Muscle layer of colon (tissue), 2 donors: ENCODE results near the gene CLEC2B.
A peak's percentile ranks its signal among the peaks of the same experiment; 100 is the strongest.

ENCODE experiments used
- H3K27ac ChIP-seq: one replicate; pipeline ENCODE4 v1.7.0; 2013; ENCODE audit warnings: low read depth, mild to moderate bottlenecking, low read length, moderate library complexity
- H3K27me3 ChIP-seq, 2 donors: one replicate each; pipeline ENCODE4 v1.7.0; 2013; ENCODE audit warnings: low read length in 2 of 2, mild to moderate bottlenecking in 2 of 2; ENCODE audit not compliant: insufficient read depth in 2 of 2, control insufficient read depth in 1 of 2
- H3K36me3 ChIP-seq: one replicate; pipeline ENCODE4 v1.7.0; 2013; ENCODE audit warnings: mild to moderate bottlenecking, low read length; ENCODE audit not compliant: insufficient read depth
- H3K4me1 ChIP-seq: one replicate; pipeline ENCODE4 v1.7.0; 2013; ENCODE audit warnings: mild to moderate bottlenecking, low read length; ENCODE audit not compliant: insufficient read depth
- H3K4me3 ChIP-seq, 2 donors: one replicate each; pipeline ENCODE4 v1.7.0; 2013; ENCODE audit warnings: low read length in 2 of 2, low read depth in 1 of 2, mild to moderate bottlenecking in 1 of 2, moderate library complexity in 1 of 2
- H3K9ac ChIP-seq: one replicate; pipeline ENCODE4 v1.7.0; 2013; ENCODE audit warnings: low read length
- H3K9me3 ChIP-seq: one replicate; pipeline ENCODE4 v1.7.0; 2013; ENCODE audit warnings: mild to moderate bottlenecking, low read length
- donor health status: abdominal sarcoma.
- donor health status: Adenocarcinoma of cecum.

CLEC2B gene

GRCh38 chr12:9829982-9830381 is 39.2 kb downstream of the CLEC2B start:
- Histone ChIP-seq H3K36me3 (no peaks in the 10 kb centered on the region), H3K4me1 (no peaks in the 10 kb centered on the region), H3K27ac (no peak overlapping the region), H3K9me3 (no peaks in the 10 kb centered on the region), H3K27me3 (no peaks in the 10 kb centered on the region), H3K9ac (no peak overlapping the region), H3K4me3 (no peak overlapping the region)

GRCh38 chr12:9829483-9829882 is 39.7 kb downstream of the CLEC2B start:
- Histone ChIP-seq H3K36me3 (no peaks in the 10 kb centered on the region), H3K9me3 (no peaks in the 10 kb centered on the region)

GRCh38 chr12:9827209-9827888 is 41.8 kb downstream of the CLEC2B start, which contains the start of gene KLRF1:
KLRF1 (plus strand) TSS chr12:9827481; CDS start chr12:9827545, 64 bp downstream.
- Histone ChIP-seq H3K4me1 (no peaks in the 10 kb centered on the region), H3K36me3 (no peaks in the 10 kb centered on the region), H3K27ac (no peak within 1 kb of the TSS), H3K9ac (no peak within 1 kb of the TSS), H3K9me3 (no peaks in the 10 kb centered on the region), H3K27me3 (no peaks in the 10 kb centered on the region), H3K4me3 (no peak within 1 kb of the TSS)

More at GRCh38 chr12:9829483-9829882, 39.7 kb downstream of the CLEC2B start:
- Histone ChIP-seq H3K27ac (no peak overlapping the region), H3K9ac (no peak overlapping the region), H3K27me3 (no peaks in the 10 kb centered on the region), H3K4me3 (no peak overlapping the region), H3K4me1 (no peaks in the 10 kb centered on the region)

- Histone ChIP-seq H3K36me3 (no peaks in the 10 kb centered on the region), H3K4me3 (no peak overlapping the region), H3K4me1 (no peaks in the 10 kb centered on the region), H3K9me3 (no peaks in the 10 kb centered on the region), H3K27me3 (no peaks in the 10 kb centered on the region), H3K9ac (no peak overlapping the region), H3K27ac (no peak overlapping the region)
These were observed 48.7 kb downstream of the CLEC2B start for GRCh38 chr12:9820281-9820930.

GRCh38 chr12:9813821-9814798 is 55.0 kb downstream of the CLEC2B start:
- Histone ChIP-seq H3K27ac (no peak overlapping the region), H3K4me3 (peak overlapping the region in 1 of 2 donors; percentile 32), H3K9ac (no peak overlapping the region), H3K36me3 (no peaks in the 10 kb centered on the region), H3K9me3 (no peaks in the 10 kb centered on the region), H3K27me3 (no peaks in the 10 kb centered on the region), H3K4me1 (no peaks in the 10 kb centered on the region)

- Histone ChIP-seq H3K4me1 (no peaks in the 10 kb centered on the region), H3K9ac (no peak overlapping the region), H3K9me3 (no peaks in the 10 kb centered on the region), H3K4me3 (no peak overlapping the region), H3K36me3 (no peaks in the 10 kb centered on the region), H3K27ac (no peak overlapping the region), H3K27me3 (no peaks in the 10 kb centered on the region)
These were observed 57.5 kb downstream of the CLEC2B start for GRCh38 chr12:9811621-9812020.

GRCh38 chr12:9810671-9811070 is 58.5 kb downstream of the CLEC2B start:
- Histone ChIP-seq H3K4me1 (no peaks in the 10 kb centered on the region), H3K27me3 (no peaks in the 10 kb centered on the region), H3K36me3 (no peaks in the 10 kb centered on the region), H3K9ac (no peak overlapping the region), H3K4me3 (no peak overlapping the region), H3K9me3 (no peaks in the 10 kb centered on the region), H3K27ac (no peak overlapping the region)

- Histone ChIP-seq H3K27me3 (no peaks in the 10 kb centered on the region), H3K36me3 (no peaks in the 10 kb centered on the region), H3K9ac (no peak overlapping the region), H3K4me1 (no peaks in the 10 kb centered on the region), H3K27ac (no peak overlapping the region), H3K9me3 (no peaks in the 10 kb centered on the region), H3K4me3 (no peak overlapping the region)
These were observed 59.3 kb downstream of the CLEC2B start for GRCh38 chr12:9809866-9810265.

- H3K9ac ChIP-seq, result no peak overlapping the region
- no peak overlapping the region for H3K4me3 ChIP-seq
- H3K4me1 ChIP-seq, result no peaks in the 10 kb centered on the region
- no peak overlapping the region for H3K27ac ChIP-seq
- no peaks in the 10 kb centered on the region for H3K9me3 ChIP-seq
- no peaks in the 10 kb centered on the region for H3K27me3 ChIP-seq
- H3K36me3 ChIP-seq, result no peaks in the 10 kb centered on the region
These were observed 59.8 kb downstream of the CLEC2B start for GRCh38 chr12:9809338-9809737.

- Histone ChIP-seq H3K27ac (no peak overlapping the region), H3K4me1 (no peaks in the 10 kb centered on the region)
These were observed 60.6 kb downstream of the CLEC2B start for GRCh38 chr12:9808504-9808903.

GRCh38 chr12:9806714-9807113 is 62.4 kb downstream of the CLEC2B start:
- no peaks in the 10 kb centered on the region for H3K36me3 ChIP-seq
- H3K27me3 ChIP-seq, result no peaks in the 10 kb centered on the region
- H3K4me1 ChIP-seq, result no peaks in the 10 kb centered on the region
- H3K9ac ChIP-seq, result no peak overlapping the region
- H3K27ac ChIP-seq, result no peak overlapping the region
- no peaks in the 10 kb centered on the region for H3K9me3 ChIP-seq
- H3K4me3 ChIP-seq, result no peak overlapping the region

More at GRCh38 chr12:9808504-9808903, 60.6 kb downstream of the CLEC2B start:
- Histone ChIP-seq H3K4me3 (no peak overlapping the region), H3K36me3 (no peaks in the 10 kb centered on the region), H3K9me3 (no peaks in the 10 kb centered on the region), H3K9ac (no peak overlapping the region), H3K27me3 (no peaks in the 10 kb centered on the region)
